Vagina (tissue), 2 donors: Measurements from ENCODE around the gene NRARP.

Experiments used
- POLR2A ChIP-seq, 2 donors: fragments of 450-650 bp; IDR thresholded peaks; one replicate each; pipeline ENCODE4 v1.6.1; 2017; ENCODE audit warnings: antibody characterized with exemption in 2 of 2, mild to moderate bottlenecking in 2 of 2, moderate library complexity in 2 of 2
- POLR2AphosphoS5 ChIP-seq, 2 donors: sonication (generic); formaldehyde crosslinking; IDR thresholded peaks; one replicate each; pipeline ENCODE4 v1.9.0; 2017; ENCODE audit warnings: antibody characterized with exemption in 2 of 2, mild to moderate bottlenecking in 2 of 2, low read depth in 1 of 2; ENCODE audit not compliant: insufficient read depth in 1 of 2
- TF ChIP-seq, protein P1 (sequence below), 3 experiments: fragments of 450-650 bp in 2 of 3; fragments of 200-600 bp in 1 of 3; sonication (generic) in 1 of 3; IDR thresholded peaks; one replicate each; pipeline ENCODE4 v1.5.1; 2017 to 2019; ENCODE audit warnings: antibody characterized with exemption in 3 of 3, mild to moderate bottlenecking in 2 of 3, moderate library complexity in 2 of 3

DNA sequence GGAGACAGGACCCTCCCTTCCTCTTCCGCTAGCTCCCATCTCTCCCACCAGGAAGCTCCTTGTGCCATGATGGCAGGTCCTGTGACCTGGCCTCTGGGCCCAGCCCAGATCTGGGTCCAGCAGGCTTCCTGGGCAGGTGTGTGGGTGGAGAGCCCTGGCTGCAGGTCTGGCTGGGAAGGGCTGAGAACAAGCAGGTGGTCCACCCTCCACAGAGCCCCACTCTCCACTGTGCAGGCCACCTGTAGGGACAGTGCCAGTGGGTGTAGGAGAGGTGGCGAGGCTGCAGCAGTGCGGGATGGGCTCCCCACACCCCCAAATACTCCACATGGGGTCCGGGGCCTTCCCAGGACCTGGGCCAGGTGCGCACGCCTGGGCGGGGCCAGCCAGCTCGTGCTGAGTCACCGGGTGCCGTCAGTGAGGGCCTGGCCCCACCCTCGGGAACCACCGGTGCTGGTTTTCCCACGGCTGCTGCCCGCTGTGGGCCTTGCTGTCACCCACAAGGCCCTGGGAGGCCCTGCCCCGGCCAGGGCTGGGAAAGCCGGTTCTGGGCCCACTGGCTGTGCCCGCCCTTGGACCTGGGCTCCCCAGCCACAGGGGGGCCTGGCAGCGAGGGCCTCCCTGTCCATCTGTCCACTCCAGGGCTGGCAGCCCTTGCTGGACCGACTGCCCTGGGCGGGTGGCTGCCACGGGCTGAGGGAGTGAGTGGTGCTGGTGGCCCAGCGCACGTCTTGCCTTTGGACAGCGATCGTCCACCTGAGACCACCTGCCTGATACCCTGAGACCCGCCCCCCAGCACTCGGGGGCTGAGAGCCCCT is 9.3 kb upstream of the NRARP start:
- TF ChIP-seq POLR2AphosphoS5 (IDR thresholded peaks at IDR 0.05; ENCODE audit: insufficient read depth in 1 of 2, low read depth in 1 of 2): peak in 1 of 2 donors; percentile 46
- no peak for TF ChIP-seq POLR2A (IDR thresholded peaks at IDR 0.05)
- TF ChIP-seq, protein P1, sequence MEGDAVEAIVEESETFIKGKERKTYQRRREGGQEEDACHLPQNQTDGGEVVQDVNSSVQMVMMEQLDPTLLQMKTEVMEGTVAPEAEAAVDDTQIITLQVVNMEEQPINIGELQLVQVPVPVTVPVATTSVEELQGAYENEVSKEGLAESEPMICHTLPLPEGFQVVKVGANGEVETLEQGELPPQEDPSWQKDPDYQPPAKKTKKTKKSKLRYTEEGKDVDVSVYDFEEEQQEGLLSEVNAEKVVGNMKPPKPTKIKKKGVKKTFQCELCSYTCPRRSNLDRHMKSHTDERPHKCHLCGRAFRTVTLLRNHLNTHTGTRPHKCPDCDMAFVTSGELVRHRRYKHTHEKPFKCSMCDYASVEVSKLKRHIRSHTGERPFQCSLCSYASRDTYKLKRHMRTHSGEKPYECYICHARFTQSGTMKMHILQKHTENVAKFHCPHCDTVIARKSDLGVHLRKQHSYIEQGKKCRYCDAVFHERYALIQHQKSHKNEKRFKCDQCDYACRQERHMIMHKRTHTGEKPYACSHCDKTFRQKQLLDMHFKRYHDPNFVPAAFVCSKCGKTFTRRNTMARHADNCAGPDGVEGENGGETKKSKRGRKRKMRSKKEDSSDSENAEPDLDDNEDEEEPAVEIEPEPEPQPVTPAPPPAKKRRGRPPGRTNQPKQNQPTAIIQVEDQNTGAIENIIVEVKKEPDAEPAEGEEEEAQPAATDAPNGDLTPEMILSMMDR (IDR thresholded peaks at IDR 0.05): no peak
